H1 (cell line): ENCODE data around the gene PPP2R3A. TPM values are rescaled to one million over a fixed set of nuclear protein-coding genes. Genes with fewer than 3 reads are reported as not detected.
A peak's percentile ranks its signal among the peaks of the same experiment; 100 is the strongest.

Experiments used
- CTCF ChIA-PET: fragments of 300-600 bp; sonication (Branson Sonifier 250); formaldehyde crosslinking; loops from one replicate; lab custom pipeline; 2021; ENCODE audit not compliant: partially characterized antibody; lab: Charles Lee
- POLR2A ChIA-PET: fragments of 300-600 bp; sonication (Branson Sonifier 250); formaldehyde crosslinking; loops from one replicate; lab custom pipeline; 2021; ENCODE audit warnings: inconsistent platforms; ENCODE audit not compliant: partially characterized antibody; lab: Charles Lee
- DNase-seq, 2 experiments: peaks; one replicate each; pipeline versions ENCODE4 v3.0.0 to v3.0.0-alpha.2; 2010 to 2022; ENCODE audit warnings: low spot score in 2 of 2, low read depth in 1 of 2, mixed read lengths in 1 of 2
- FAIRE-seq: peaks from 2 replicates; lab custom pipeline; 2011; peaks lifted over from hg19 to GRCh38; lab: Jason Lieb, UNC
- H2AFZ ChIP-seq: 2 replicates; pipeline ENCODE4 v1.8.1; 2012; ENCODE audit warnings: low read length, inconsistent platforms
- H2AK5ac ChIP-seq: 2 replicates; pipeline ENCODE4 v1.6.1; 2013; ENCODE audit warnings: low read depth, low read length
- H2BK120ac ChIP-seq: replicated peaks from 2 replicates; pipeline ENCODE3; 2013; ENCODE audit warnings: low read depth, low read length, inconsistent platforms
- H2BK12ac ChIP-seq: 2 replicates; pipeline ENCODE4 v1.6.1; 2013; ENCODE audit warnings: low read depth, low read length
- H2BK15ac ChIP-seq: 2 replicates; pipeline ENCODE4 v1.6.1; 2013; ENCODE audit warnings: low read length
- H2BK20ac ChIP-seq: 2 replicates; pipeline ENCODE4 v1.6.1; 2013; ENCODE audit warnings: low read length
- H2BK5ac ChIP-seq: 2 replicates; pipeline ENCODE4 v1.6.1; 2013; ENCODE audit warnings: low read depth, low read length
- H3K14ac ChIP-seq: 2 replicates; pipeline ENCODE4 v1.6.1; 2013; ENCODE audit warnings: inconsistent platforms; ENCODE audit not compliant: insufficient read length
- H3K18ac ChIP-seq: 2 replicates; pipeline ENCODE4 v1.6.1; 2013; ENCODE audit warnings: low read length; ENCODE audit errors: extremely low read depth
- H3K23ac ChIP-seq: 2 replicates; pipeline ENCODE4 v1.6.1; 2013; ENCODE audit warnings: inconsistent platforms; ENCODE audit not compliant: insufficient read length
- H3K23me2 ChIP-seq: 2 replicates; pipeline ENCODE4 v1.6.1; 2013; ENCODE audit warnings: low read depth, low read length
- H3K27ac ChIP-seq: 2 replicates; pipeline ENCODE4 v1.6.1; 2011; ENCODE audit warnings: low read depth, low read length, inconsistent platforms
- H3K27me3 ChIP-seq, 4 experiments: replicated peaks in 1 of 4; 1 replicate in 1 of 4; 2 replicates in 3 of 4; pipeline versions ENCODE4 v1.6.1 to v1.8.1; 2011 to 2013; ENCODE audit warnings: low read length in 3 of 4, mild to moderate bottlenecking in 3 of 4, inconsistent platforms in 2 of 4, mixed read lengths in 2 of 4, moderate library complexity in 1 of 4; ENCODE audit not compliant: control insufficient read depth in 3 of 4, insufficient read depth in 3 of 4; ENCODE audit errors: extremely low read depth in 1 of 4
- H3K36me3 ChIP-seq, 4 experiments: 2 replicates each; pipeline versions ENCODE4 v1.6.1 to v1.8.1; 2011 to 2013; ENCODE audit warnings: mild to moderate bottlenecking in 4 of 4, low read length in 3 of 4, moderate library complexity in 2 of 4, control low read depth in 1 of 4, inconsistent platforms in 1 of 4; ENCODE audit not compliant: insufficient read depth in 4 of 4, control insufficient read depth in 2 of 4
- H3K4ac ChIP-seq: replicated peaks from 2 replicates; pipeline ENCODE3; 2013; ENCODE audit warnings: low read length, low read depth, mixed read lengths, inconsistent platforms; ENCODE audit not compliant: insufficient read length
- H3K4me1 ChIP-seq, 4 experiments: replicated peaks in 1 of 4; 1 replicate in 1 of 4; 2 replicates in 3 of 4; pipeline versions ENCODE4 v1.6.1 to v1.8.1; 2011 to 2013; ENCODE audit warnings: low read length in 3 of 4, inconsistent platforms in 2 of 4, mixed read lengths in 1 of 4; ENCODE audit not compliant: insufficient read depth in 4 of 4, control insufficient read depth in 3 of 4
- H3K4me2 ChIP-seq, 2 experiments: 2 replicates each; pipeline versions ENCODE4 v1.6.1 to v1.8.1; 2011 to 2013; ENCODE audit warnings: low read depth in 2 of 2, low read length in 2 of 2, control low read depth in 1 of 2, inconsistent platforms in 1 of 2, mild to moderate bottlenecking in 1 of 2; ENCODE audit not compliant: insufficient read depth in 1 of 2
- H3K4me3 ChIP-seq, 4 experiments: fragments of 200-600, 300-600 bp in 1 of 4; sonication (generic), shearing (Covaris generic), sonication (Bioruptor Twin) in 1 of 4; 2 replicates each; pipeline versions ENCODE4 v1.5.1 to v1.8.1; 2011 to 2016; ENCODE audit warnings: low read length in 4 of 4, low read depth in 3 of 4, control low read depth in 2 of 4, inconsistent platforms in 2 of 4, mild to moderate bottlenecking in 2 of 4, mixed read lengths in 1 of 4, moderate library complexity in 1 of 4; ENCODE audit not compliant: insufficient read depth in 2 of 4; ENCODE audit errors: extremely low read depth in 1 of 4
- H3K56ac ChIP-seq: replicated peaks from 2 replicates; pipeline ENCODE3; 2013; ENCODE audit warnings: low read depth, mild to moderate bottlenecking, mixed read lengths, low read length, inconsistent platforms; ENCODE audit not compliant: insufficient read length
- H3K79me1 ChIP-seq: 2 replicates; pipeline ENCODE4 v1.6.1; 2013; ENCODE audit warnings: low read depth, low read length, control low read depth
- H3K79me2 ChIP-seq, 2 experiments: 2 replicates each; pipeline versions ENCODE4 v1.6.1 to v1.8.1; 2012 to 2013; ENCODE audit warnings: low read length in 2 of 2, mild to moderate bottlenecking in 2 of 2, inconsistent platforms in 1 of 2; ENCODE audit not compliant: insufficient read depth in 2 of 2, control insufficient read depth in 1 of 2
- H3K9ac ChIP-seq, 4 experiments: replicated peaks in 1 of 4; 1 replicate in 1 of 4; 2 replicates in 3 of 4; pipeline versions ENCODE4 v1.6.1 to v1.8.1; 2011 to 2013; ENCODE audit warnings: low read depth in 3 of 4, low read length in 3 of 4, control low read depth in 2 of 4, mild to moderate bottlenecking in 2 of 4, moderate library complexity in 2 of 4, inconsistent platforms in 1 of 4; ENCODE audit errors: extremely low read depth in 1 of 4
- H3K9me3 ChIP-seq, 2 experiments: 2 replicates each; pipeline versions ENCODE4 v1.6.1 to v1.8.1; 2012 to 2013; ENCODE audit warnings: mild to moderate bottlenecking in 2 of 2, moderate library complexity in 2 of 2, control low read depth in 1 of 2, inconsistent platforms in 1 of 2, low read depth in 1 of 2, low read length in 1 of 2, mixed read lengths in 1 of 2; ENCODE audit not compliant: insufficient read depth in 2 of 2
- H4K20me1 ChIP-seq, 2 experiments: replicated peaks in 1 of 2; 2 replicates each; pipeline versions ENCODE3 to v1.8.1; 2011 to 2013; ENCODE audit warnings: inconsistent platforms in 2 of 2, low read length in 2 of 2, mild to moderate bottlenecking in 1 of 2; ENCODE audit not compliant: insufficient read depth in 2 of 2, control insufficient read depth in 1 of 2
- H4K5ac ChIP-seq: 2 replicates; pipeline ENCODE4 v1.6.1; 2013; ENCODE audit warnings: low read length, low read depth, mixed read lengths, inconsistent platforms; ENCODE audit not compliant: insufficient read length
- H4K8ac ChIP-seq: 2 replicates; pipeline ENCODE4 v1.8.0; 2013; ENCODE audit warnings: mild to moderate bottlenecking, moderate library complexity, low read length, inconsistent platforms; ENCODE audit not compliant: insufficient read depth; ENCODE audit errors: extremely low read depth
- H4K91ac ChIP-seq: replicated peaks from 2 replicates; pipeline ENCODE3; 2013; ENCODE audit warnings: low read length, mixed read lengths, inconsistent platforms; ENCODE audit not compliant: insufficient read length
- CBX8 ChIP-seq: fragments of 300-800, 300-1000 bp; sonication (generic); IDR thresholded peaks from 2 replicates; pipeline ENCODE4 v1.7.1; 2016; ENCODE audit warnings: low read depth, low read length, borderline replicate concordance
- HDAC6 ChIP-seq: IDR thresholded peaks from one replicate; pipeline ENCODE4 v1.7.1; 2012; ENCODE audit warnings: low read depth, mild to moderate bottlenecking, inconsistent platforms, low read length, moderate library complexity
- KDM4A ChIP-seq: IDR thresholded peaks from one replicate; pipeline ENCODE4 v1.7.1; 2012; ENCODE audit warnings: low read depth, mild to moderate bottlenecking, moderate library complexity, low read length, inconsistent platforms; ENCODE audit not compliant: severe bottlenecking
- KDM5A ChIP-seq: fragments of 200-600 bp; IDR thresholded peaks from 2 replicates; pipeline ENCODE4 v1.7.1; 2012; ENCODE audit warnings: mild to moderate bottlenecking, low read length, inconsistent platforms, mixed read lengths
- RAD21 ChIP-seq, 2 experiments: IDR thresholded peaks in 1 of 2; conservative IDR thresholded peaks in 1 of 2; 2 replicates each; pipeline ENCODE4 v1.6.1; 2011; ENCODE audit warnings: low read depth in 2 of 2, low read length in 2 of 2, improper control_type of control experiment in 1 of 2, inconsistent platforms in 1 of 2, mild to moderate bottlenecking in 1 of 2, moderate library complexity in 1 of 2
- SIX5 ChIP-seq: IDR thresholded peaks from 2 replicates; pipeline ENCODE4 v1.6.1; 2011; ENCODE audit warnings: mild to moderate bottlenecking, low read depth, low read length
- SUZ12 ChIP-seq: fragments of 200-600 bp; sonication (generic); IDR thresholded peaks from 2 replicates; pipeline ENCODE4 v1.6.1; 2012; ENCODE audit warnings: mild to moderate bottlenecking, inconsistent platforms, low read length, moderate library complexity, mixed read lengths
- TAF7 ChIP-seq: optimal IDR thresholded peaks from 2 replicates; pipeline ENCODE3; 2011; ENCODE audit warnings: low read depth, mild to moderate bottlenecking, inconsistent platforms, low read length, moderate library complexity, borderline replicate concordance
- TEAD4 ChIP-seq: IDR thresholded peaks from 2 replicates; pipeline ENCODE4 v1.6.1; 2012; ENCODE audit warnings: low read depth, low read length, inconsistent platforms, mixed read lengths
- WGBS, 2 experiments: shearing (Covaris generic) in 1 of 2; methylation state at CpG; one replicate each; pipeline versions ENCODE4 v1.1.6 to v1.1.7; 2013 to 2015; ENCODE audit warnings: low lambda C conversion rate in 2 of 2, mixed read lengths in 2 of 2, inconsistent platforms in 1 of 2, low coverage in 1 of 2, missing lambda C conversion rate in 1 of 2; ENCODE audit not compliant: insufficient replicate concordance in 2 of 2, insufficient coverage in 1 of 2, insufficient read length in 1 of 2; ENCODE audit errors: extremely low coverage in 1 of 2, missing lambda C conversion rate in 1 of 2; 5-methylcytosine and 5-hydroxymethylcytosine counted together
- polyA plus RNA-seq, 7 experiments: library from polyadenylated mRNA; depleted of rRNA in 3 of 7; stranded (reverse) in 5 of 7; unstranded in 2 of 7; fragments of >200 nt in 5 of 7; fragments of 200-250 nt in 2 of 7; gene quantifications; 1 replicate in 5 of 7; 2 replicates in 1 of 7; 4 replicates in 1 of 7; pipeline versions ENCODE4 v1.2.1 to v1.2.3, GENCODE V29; 2011 to 2013; ENCODE audit warnings: missing spikeins in 2 of 7, mixed read lengths in 2 of 7
- total RNA-seq: library from RNA; stranded (reverse); fragmentation: NEBNext Ultra II Directional; extraction: Animal tissue kit (Norgen Biotek cat#: 25700); gene quantifications from 2 replicates; pipeline ENCODE4 v1.2.1, GENCODE V29; 2021

Gene PPP2R3A
- total and polyA plus RNA-seq, 2 of the 8 experiments (the other 6 are each of a cell fraction or from before 2014, with no cell fraction given) = 4.1 to 15.2 TPM

- DNase-seq = no peak
- TF ChIP-seq HDAC6 (no peak), TEAD4 (0 out of 2 replicates have a peak, but pooled peaks have one; percentile 50), RAD21 (IDR thresholded peaks at IDR 0.05 in 1 of 2, conservative IDR thresholded peaks at IDR 0.05 in 1 of 2; ENCODE audit: low read depth in 2 of 2, low read length in 2 of 2) (0 out of 4 replicates have a peak, but pooled peaks of 1 of the 2 experiments have one; percentile 9), CBX8 (no peak), SIX5 (no peak), TAF7 (no peak), KDM5A (no peak), KDM4A (no peak), SUZ12 (no peak)
Observed at GRCh38 chr3:136070953-136071949, 105.7 kb downstream of the PPP2R3A start.

More at GRCh38 chr3:136070953-136071949, 105.7 kb downstream of the PPP2R3A start:
- Histone ChIP-seq H3K56ac (no peak overlapping the region), H4K91ac (no peak overlapping the region), H4K8ac (no peak overlapping the region), H3K4me2 (no peak overlapping the region), H3K79me1 (no peaks in the 10 kb centered on the region), H3K14ac (no peak overlapping the region), H3K27ac (no peak overlapping the region), H2BK5ac (no peak overlapping the region), H3K9ac (no peak overlapping the region), H3K36me3 (peaks cover 0 to 6% (median 0%) of the 10 kb centered on the region in 4 experiments; a peak in 1 of 8 replicates), H2BK15ac (no peak overlapping the region), H2AFZ (no peak overlapping the region), H4K20me1 (no peaks in the 10 kb centered on the region), H3K4ac (no peak overlapping the region), H3K9me3 (no peaks in the 10 kb centered on the region), H2BK120ac (no peak overlapping the region), H2BK20ac (no peak overlapping the region), H3K23ac (no peak overlapping the region), H3K18ac (no peak overlapping the region), H3K79me2 (no peaks in the 10 kb centered on the region), H3K23me2 (no peaks in the 10 kb centered on the region), H3K27me3 (no peaks in the 10 kb centered on the region), H3K4me3 (no peak overlapping the region), H4K5ac (no peak overlapping the region), H3K4me1 (no peaks in the 10 kb centered on the region), H2AK5ac (no peak overlapping the region), H2BK12ac (no peak overlapping the region)
- ChIA-PET POLR2A (interaction anchor here (1.3 kb wide), 1 partner anchor 681 kb away, joined by 3 read pairs; the partner anchor contains the start of gene STAG1), CTCF (interaction anchor here (0.5 to 1.7 kb wide), 4 partner anchors 29 to 428 kb away, joined by 3 to 6 read pairs (median 3); no protein-coding TSS in a partner anchor)
- WGBS, 2 experiments = 82% methylated on average over 9 of the region's 9 CpGs; no CpG with 5 or more reads in 1 of the 2 experiments
- no peak for FAIRE-seq
